OCI-LY1 (cell line): ENCODE results near the gene SERGEF.

Experiments used
- H2AFZ ChIP-seq: fragments of 200-600 bp; sonication (generic), shearing (Covaris generic); 2 replicates; pipeline ENCODE4 v1.6.0; 2014; ENCODE audit warnings: antibody characterized with exemption, mild to moderate bottlenecking, low read length
- H3F3A ChIP-seq: fragments of 200-600 bp; sonication (generic), shearing (Covaris generic); 2 replicates; pipeline ENCODE4 v1.6.0; 2014; ENCODE audit warnings: mild to moderate bottlenecking, antibody characterized with exemption, low read length, moderate library complexity; ENCODE audit not compliant: insufficient read depth
- H3K27ac ChIP-seq: fragments of 200-600 bp; sonication (generic); 2 replicates; pipeline ENCODE4 v1.5.1; 2014; ENCODE audit warnings: low read length, mixed run types, mild to moderate bottlenecking, low read depth; ENCODE audit not compliant: poor library complexity, severe bottlenecking
- H3K27me3 ChIP-seq: fragments of 200-600 bp; sonication (generic); 2 replicates; pipeline ENCODE4 v1.6.0; 2014; ENCODE audit warnings: antibody characterized with exemption, mild to moderate bottlenecking, low read length, moderate library complexity; ENCODE audit not compliant: insufficient read depth
- H3K36me3 ChIP-seq: fragments of 200-600 bp; sonication (generic); 2 replicates; pipeline ENCODE4 v1.6.1; 2014; ENCODE audit warnings: mild to moderate bottlenecking, antibody characterized with exemption, low read length, moderate library complexity, mixed read lengths; ENCODE audit not compliant: insufficient read depth
- H3K4me1 ChIP-seq: fragments of 200-600 bp; sonication (generic); 2 replicates; pipeline ENCODE4 v1.5.1; 2014; ENCODE audit warnings: mild to moderate bottlenecking, low read length, moderate library complexity; ENCODE audit not compliant: insufficient read depth, severe bottlenecking
- H3K4me2 ChIP-seq: fragments of 200-600 bp; sonication (generic), shearing (Covaris generic); 2 replicates; pipeline ENCODE4 v1.6.1; 2014; ENCODE audit warnings: low read length
- H3K4me3 ChIP-seq: fragments of 200-600 bp; sonication (generic); 2 replicates; pipeline ENCODE4 v1.5.1; 2014; ENCODE audit warnings: low read length, low read depth, mild to moderate bottlenecking, mixed read lengths; ENCODE audit not compliant: poor library complexity, severe bottlenecking
- H3K79me2 ChIP-seq: fragments of 200-600 bp; shearing (Covaris generic); 2 replicates; pipeline ENCODE4 v1.6.1; 2016; ENCODE audit warnings: mixed run types, low read length, mixed read lengths; ENCODE audit not compliant: insufficient read depth
- H3K9ac ChIP-seq: fragments of 200-600 bp; sonication (generic), shearing (Covaris generic); 2 replicates; pipeline ENCODE4 v1.6.1; 2014; ENCODE audit warnings: mild to moderate bottlenecking, low read length, mixed read lengths
- H3K9me2 ChIP-seq: fragments of 200-600 bp; sonication (generic), shearing (Covaris generic); 2 replicates; pipeline ENCODE4 v1.6.1; 2014; ENCODE audit warnings: low read depth, mild to moderate bottlenecking, low read length, mixed read lengths
- H3K9me3 ChIP-seq: fragments of 200-600 bp; shearing (Covaris generic); 2 replicates; pipeline ENCODE4 v1.6.1; 2014; ENCODE audit warnings: low read length, mixed read lengths
- H4K20me1 ChIP-seq: fragments of 200-600 bp; sonication (generic), shearing (Covaris generic); 2 replicates; pipeline ENCODE4 v1.6.0; 2016; ENCODE audit warnings: mild to moderate bottlenecking, low read length; ENCODE audit not compliant: insufficient read depth
- CTCF ChIP-seq: fragments of 200-600 bp; sonication (generic), shearing (Covaris generic); IDR thresholded peaks from 2 replicates; pipeline ENCODE4 v1.5.1; 2017; ENCODE audit warnings: mild to moderate bottlenecking, antibody characterized with exemption, low read length, moderate library complexity, mixed read lengths
- EZH2 ChIP-seq: fragments of 200-600 bp; sonication (generic), shearing (Covaris generic); IDR thresholded peaks from 2 replicates; pipeline ENCODE4 v1.8.0; 2017; ENCODE audit warnings: borderline replicate concordance, mixed run types, mild to moderate bottlenecking, antibody characterized with exemption, low read length, moderate library complexity, mixed read lengths

SERGEF gene

GRCh38 chr11:17991783-17992433 is 20.9 kb downstream of the SERGEF start:
- H3K79me2 ChIP-seq = no peaks in the 10 kb centered on the region
- no peaks in the 10 kb centered on the region for H3K4me1 ChIP-seq
- H4K20me1 ChIP-seq = no peaks in the 10 kb centered on the region
- no peak overlapping the region for H3K4me3 ChIP-seq
- H3K27ac ChIP-seq = no peak overlapping the region
- H2AFZ ChIP-seq = no peak overlapping the region
- no peak overlapping the region for H3K9ac ChIP-seq
- no peaks in the 10 kb centered on the region for H3K27me3 ChIP-seq
- no peaks in the 10 kb centered on the region for H3K9me3 ChIP-seq
- TF ChIP-seq CTCF (peak; percentile 85), EZH2 (no peak)
- no peaks in the 10 kb centered on the region for H3F3A ChIP-seq
- no peak overlapping the region for H3K4me2 ChIP-seq
- H3K36me3 ChIP-seq = peaks cover 59% of the 10 kb centered on the region
- no peaks in the 10 kb centered on the region for H3K9me2 ChIP-seq

GRCh38 chr11:17989306-17989705 is 23.5 kb downstream of the SERGEF start:
- Histone ChIP-seq H3K9me2 (no peaks in the 10 kb centered on the region), H3K27ac (no peak overlapping the region), H3F3A (no peaks in the 10 kb centered on the region), H3K4me1 (no peaks in the 10 kb centered on the region), H3K4me2 (no peak overlapping the region), H3K9me3 (no peaks in the 10 kb centered on the region), H3K9ac (no peak overlapping the region), H2AFZ (no peak overlapping the region), H3K36me3 (peaks cover 69% of the 10 kb centered on the region), H4K20me1 (no peaks in the 10 kb centered on the region), H3K27me3 (no peaks in the 10 kb centered on the region), H3K79me2 (no peaks in the 10 kb centered on the region), H3K4me3 (no peak overlapping the region)
- TF ChIP-seq EZH2 (no peak), CTCF (no peak)

GRCh38 chr11:17988465-17988864 is 24.4 kb downstream of the SERGEF start:
- Histone ChIP-seq H3K9ac (no peak overlapping the region), H3K4me1 (no peaks in the 10 kb centered on the region), H3K4me2 (no peak overlapping the region), H3K4me3 (no peak overlapping the region), H3K36me3 (peaks cover 70% of the 10 kb centered on the region), H3K9me3 (no peaks in the 10 kb centered on the region), H3K9me2 (no peaks in the 10 kb centered on the region), H4K20me1 (no peaks in the 10 kb centered on the region), H2AFZ (no peak overlapping the region), H3K79me2 (no peaks in the 10 kb centered on the region), H3K27me3 (no peaks in the 10 kb centered on the region), H3K27ac (no peak overlapping the region), H3F3A (no peaks in the 10 kb centered on the region)
- no peak for TF ChIP-seq EZH2
- no peak for TF ChIP-seq CTCF
